ENCODE data around the gene COL6A3. TPM values are rescaled to one million over a fixed set of nuclear protein-coding genes. Genes with fewer than 3 reads are reported as not detected.

Gene COL6A3
- total and polyA plus RNA-seq, 9 of the 15 experiments (the other 6 are each of a cell fraction or from before 2014, with no cell fraction given) = 0.07 to 4.1 (median 1.5) TPM

GRCh38 chr2:237315170-237315828, 98.7 kb downstream of the COL6A3 start:
- H3K79me2 ChIP-seq (ENCODE audit: control insufficient read depth, insufficient read depth, low read length) = no peaks in the 10 kb centered on the region
- ChIA-PET CTCF (ENCODE audit: low intra/inter-chr PET ratio) (no interaction called here), POLR2A (no interaction called here)
- FAIRE-seq = no peak
- TF ChIP-seq ILK (tag; IDR thresholded peaks at IDR 0.05; ENCODE audit: borderline replicate concordance, low read depth) = no peak
- H3K9me1 ChIP-seq (ENCODE audit: control insufficient read depth, insufficient read depth, low read length) = no peaks in the 10 kb centered on the region
- no peaks in the 10 kb centered on the region for H3K36me3 ChIP-seq (ENCODE audit: control insufficient read depth, insufficient read depth, low read length)
- no peak overlapping the region for H3K27ac ChIP-seq (ENCODE audit: extremely low read depth, low read depth, low read length)
- in situ Hi-C loops (cut with MboI) (no loop called here), intact Hi-C loops (cut with micrococcal nuclease) (no loop called here)
- no peaks in the 10 kb centered on the region for H3K4me1 ChIP-seq (replicated peaks in 1 of 2; ENCODE audit: control insufficient read depth in 2 of 2, insufficient read depth in 2 of 2, low read length in 2 of 2)
- H3K9ac ChIP-seq (ENCODE audit: insufficient read depth in 1 of 2, low read depth in 2 of 2, low read length in 2 of 2) = no peak overlapping the region
- no peak overlapping the region for H3K4me2 ChIP-seq (ENCODE audit: insufficient read depth, low read length)
- no peak overlapping the region for H2AFZ ChIP-seq (ENCODE audit: low read depth, low read length)
- no peak overlapping the region for H3K4me3 ChIP-seq
- H3K27me3 ChIP-seq (ENCODE audit: control insufficient read depth in 2 of 2, insufficient read depth in 2 of 2, low read length in 2 of 2) = peaks cover 0 to 8% of the 10 kb centered on the region in 2 experiments; a peak in 1 of 5 replicates
- H4K20me1 ChIP-seq (replicated peaks; ENCODE audit: control insufficient read depth, insufficient read depth, low read length) = no peaks in the 10 kb centered on the region
- ATAC-seq = no peak
- no peak for DNase-seq (ENCODE audit: extremely low read depth in 1 of 4, low spot score in 3 of 4)
- 0% methylated on average over 14 of the region's 14 CpGs for WGBS (ENCODE audit: insufficient coverage, low coverage, missing lambda C conversion rate)
- H3K9me3 ChIP-seq (replicated peaks; ENCODE audit: control insufficient read depth, insufficient read depth, low read depth, low read length) = no peaks in the 10 kb centered on the region
- no TSS peak for BruUV-seq (replicated peaks)

- Histone ChIP-seq H3K36me3 (ENCODE audit: control insufficient read depth, insufficient read depth, low read length) (no peaks in the 10 kb centered on the region), H2AFZ (ENCODE audit: low read depth, low read length) (no peak overlapping the region), H3K27me3 (ENCODE audit: control insufficient read depth in 2 of 2, insufficient read depth in 2 of 2, low read length in 2 of 2) (peaks cover 0 to 8% of the 10 kb centered on the region in 2 experiments; a peak in 1 of 5 replicates), H3K4me2 (ENCODE audit: insufficient read depth, low read length) (no peak overlapping the region), H3K9ac (ENCODE audit: insufficient read depth in 1 of 2, low read depth in 2 of 2, low read length in 2 of 2) (no peak overlapping the region), H3K4me3 (no peak overlapping the region), H3K4me1 (replicated peaks in 1 of 2; ENCODE audit: control insufficient read depth in 2 of 2, insufficient read depth in 2 of 2, low read length in 2 of 2) (no peaks in the 10 kb centered on the region), H3K9me1 (ENCODE audit: control insufficient read depth, insufficient read depth, low read length) (no peaks in the 10 kb centered on the region), H3K27ac (ENCODE audit: extremely low read depth, low read depth, low read length) (no peak overlapping the region), H4K20me1 (replicated peaks; ENCODE audit: control insufficient read depth, insufficient read depth, low read length) (no peaks in the 10 kb centered on the region), H3K79me2 (ENCODE audit: control insufficient read depth, insufficient read depth, low read length) (no peaks in the 10 kb centered on the region), H3K9me3 (replicated peaks; ENCODE audit: control insufficient read depth, insufficient read depth, low read depth, low read length) (no peaks in the 10 kb centered on the region)
- no TSS peak for BruUV-seq (replicated peaks)
- WGBS (ENCODE audit: insufficient coverage, low coverage, missing lambda C conversion rate) = 0% methylated on average over 3 of the region's 3 CpGs
- ATAC-seq (no peak), DNase-seq (ENCODE audit: extremely low read depth in 1 of 4, low spot score in 3 of 4) (no peak), FAIRE-seq (no peak)
- intact Hi-C loops (cut with micrococcal nuclease) = no loop called here
- in situ Hi-C loops (cut with MboI) = no loop called here
- ChIA-PET POLR2A (no interaction called here), CTCF (ENCODE audit: low intra/inter-chr PET ratio) (no interaction called here)
- no peak for TF ChIP-seq ZNF764 (CRISPR knock-in tag; IDR thresholded peaks at IDR 0.05; ENCODE audit: low read depth)
These were observed 99.3 kb downstream of the COL6A3 start for GRCh38 chr2:237314681-237315080.

All from K562 (cell line).